Superior temporal gyrus (tissue), 1 donor: ENCODE measurements around the gene CST4.
"Not testable (repeated sequence)": the region's sequence is repeated elsewhere in the genome, so short reads cannot be mapped to it uniquely, and the experiment has no call there.

Experiments used
- DNase-seq: peaks from one replicate; pipeline ENCODE4 v3.0.0-alpha.2; 2016; ENCODE audit errors: extremely low spot score

CST4 gene

DNA sequence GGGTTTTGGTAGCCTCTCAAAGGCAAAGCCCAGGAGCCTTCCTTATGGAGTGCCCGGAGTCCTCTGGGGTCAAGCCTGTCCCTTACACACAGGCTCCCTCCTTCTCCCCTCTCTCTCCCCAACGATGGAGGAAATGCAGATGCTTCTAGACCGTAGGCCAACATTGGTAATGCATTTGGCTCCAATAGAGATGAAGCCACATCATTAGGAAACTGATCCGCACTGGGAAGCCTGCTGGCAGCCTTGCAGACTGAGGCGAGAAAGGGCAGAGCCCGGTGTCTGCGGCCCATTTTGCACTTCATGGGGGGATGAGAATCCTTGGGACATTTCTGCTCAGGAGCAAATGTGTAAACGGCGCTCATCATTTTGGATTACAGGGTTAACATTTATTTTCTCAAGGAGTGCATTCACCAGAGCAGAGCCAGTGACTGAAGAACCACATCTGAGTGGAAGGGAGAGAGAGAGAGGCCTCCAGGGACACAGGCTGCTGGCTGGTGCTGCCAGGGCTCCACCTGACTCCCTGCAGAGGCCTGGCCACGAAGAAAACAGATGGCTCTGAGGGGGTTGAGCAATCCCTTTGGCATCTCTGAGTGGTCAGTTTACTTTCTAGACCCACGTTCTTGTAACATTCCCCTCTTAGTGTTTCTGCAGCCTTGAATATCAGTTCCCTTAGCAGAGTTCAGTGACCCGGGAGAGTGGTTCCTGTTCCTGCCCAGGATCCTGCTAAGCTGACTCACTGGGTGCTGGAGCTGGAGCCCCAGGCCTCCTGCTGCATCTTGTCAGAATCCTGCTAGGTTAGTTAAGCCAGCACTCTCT is 46.7 kb downstream of the CST4 start:
- DNase-seq = no peak

- DNase-seq = no peak
Measured at GRCh38 chr20:23640671-23641667, 47.9 kb downstream of the CST4 start.

DNA sequence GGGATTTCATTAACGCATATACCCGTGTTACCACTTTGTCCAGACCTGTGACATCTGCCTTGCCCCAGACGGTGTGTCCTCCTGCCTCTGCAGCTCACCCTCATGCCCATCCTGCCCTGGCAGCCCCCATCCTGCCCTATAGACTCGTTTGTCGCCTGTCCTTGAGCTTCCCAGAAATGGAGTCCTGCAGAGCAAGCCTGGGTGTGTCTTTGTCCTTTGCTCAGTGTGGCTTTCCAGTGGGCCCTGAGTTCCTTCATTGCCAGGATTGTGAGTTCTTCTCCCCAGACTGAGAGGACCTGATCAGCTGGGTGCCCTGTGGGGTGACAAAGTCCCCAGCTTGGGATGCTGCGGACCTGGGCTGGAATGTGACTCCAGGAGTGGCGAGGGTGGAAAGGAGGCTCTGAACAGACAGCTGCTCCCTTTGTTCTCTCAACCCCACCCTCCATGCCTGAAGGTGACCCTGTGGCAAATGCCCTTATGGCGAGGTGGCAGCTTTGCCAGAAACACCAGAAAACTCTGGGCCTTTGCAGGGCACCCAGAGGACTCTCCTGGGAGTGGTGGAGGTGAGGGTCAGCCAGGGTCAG is 48.7 kb downstream of the CST4 start:
- no peak for DNase-seq

DNA sequence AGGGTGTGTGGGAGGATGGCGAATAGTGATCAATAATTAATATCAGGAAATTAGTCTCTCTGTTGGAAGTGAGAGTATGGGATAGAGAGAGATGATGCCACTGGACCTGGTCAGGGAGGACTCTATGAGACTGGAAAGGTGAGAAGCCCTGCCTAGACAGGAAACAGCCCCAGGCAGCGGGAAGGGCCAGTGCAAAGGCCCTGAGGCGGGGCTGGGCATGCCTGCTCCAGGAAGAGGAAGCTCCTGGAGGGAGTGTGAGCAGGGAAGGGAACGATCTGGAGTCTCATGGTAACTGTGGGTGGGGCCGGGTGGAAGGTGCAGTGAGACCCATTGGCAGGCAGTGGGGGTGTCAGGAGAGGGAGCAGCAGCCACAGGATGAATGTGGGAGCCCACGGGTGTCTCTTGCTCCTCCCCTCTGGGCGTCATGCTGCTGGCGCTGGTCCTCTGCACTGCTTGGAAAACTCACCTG is 49.3 kb downstream of the CST4 start:
- DNase-seq = no peak

DNA sequence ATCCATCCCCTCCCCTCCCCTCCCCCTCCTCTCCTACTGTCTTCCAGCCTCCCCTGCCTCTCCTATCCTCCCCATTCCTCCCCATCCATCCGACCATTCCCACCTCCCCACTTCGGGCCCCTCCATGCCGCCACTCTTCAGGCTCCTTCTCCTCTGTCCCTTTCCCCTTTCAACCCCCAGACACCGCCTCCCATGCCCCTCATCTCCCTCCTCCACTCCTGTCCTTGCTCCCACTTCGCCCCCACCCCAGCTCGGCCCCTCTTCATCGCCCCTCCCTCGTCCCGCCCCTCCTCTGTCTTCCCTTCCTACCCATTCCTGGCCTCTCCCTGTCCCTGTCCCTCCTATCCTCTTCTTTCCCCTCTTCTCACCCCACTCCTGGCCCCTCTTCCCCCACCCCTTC is 50.5 kb downstream of the CST4 start:
- DNase-seq = no peak

GRCh38 chr20:23637282-23638221 is 51.3 kb downstream of the CST4 start, which contains the start of gene CST3:
TSS of gene CST3 (minus strand) at chr20:23637955. CDS start at chr20:23637862, 93 bp downstream.
- no peak for DNase-seq

- DNase-seq = no peak
Measured at GRCh38 chr20:23636908-23637281, 51.9 kb downstream of the CST4 start.

GRCh38 chr20:23636182-23636907 is 52.5 kb downstream of the CST4 start:
- no peak for DNase-seq

DNA sequence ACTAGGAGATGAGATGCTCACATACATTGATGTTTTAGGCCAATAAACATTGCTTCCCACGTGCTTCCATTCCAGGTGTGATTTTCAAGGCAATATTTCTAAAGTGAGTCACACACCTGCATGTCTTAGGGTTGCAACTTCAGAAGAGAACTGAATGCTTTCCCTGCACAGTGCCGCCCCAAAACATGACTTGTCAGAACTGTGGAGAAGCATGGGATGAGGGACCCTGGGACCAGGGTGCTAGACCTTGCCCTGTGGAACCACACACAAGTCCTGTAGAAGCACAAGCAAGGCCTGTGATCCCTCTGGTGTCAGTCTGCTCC is 53.1 kb downstream of the CST4 start:
- not testable (repeated sequence) for DNase-seq
